ENCODE measurements around the gene ZNF683.

DNA sequence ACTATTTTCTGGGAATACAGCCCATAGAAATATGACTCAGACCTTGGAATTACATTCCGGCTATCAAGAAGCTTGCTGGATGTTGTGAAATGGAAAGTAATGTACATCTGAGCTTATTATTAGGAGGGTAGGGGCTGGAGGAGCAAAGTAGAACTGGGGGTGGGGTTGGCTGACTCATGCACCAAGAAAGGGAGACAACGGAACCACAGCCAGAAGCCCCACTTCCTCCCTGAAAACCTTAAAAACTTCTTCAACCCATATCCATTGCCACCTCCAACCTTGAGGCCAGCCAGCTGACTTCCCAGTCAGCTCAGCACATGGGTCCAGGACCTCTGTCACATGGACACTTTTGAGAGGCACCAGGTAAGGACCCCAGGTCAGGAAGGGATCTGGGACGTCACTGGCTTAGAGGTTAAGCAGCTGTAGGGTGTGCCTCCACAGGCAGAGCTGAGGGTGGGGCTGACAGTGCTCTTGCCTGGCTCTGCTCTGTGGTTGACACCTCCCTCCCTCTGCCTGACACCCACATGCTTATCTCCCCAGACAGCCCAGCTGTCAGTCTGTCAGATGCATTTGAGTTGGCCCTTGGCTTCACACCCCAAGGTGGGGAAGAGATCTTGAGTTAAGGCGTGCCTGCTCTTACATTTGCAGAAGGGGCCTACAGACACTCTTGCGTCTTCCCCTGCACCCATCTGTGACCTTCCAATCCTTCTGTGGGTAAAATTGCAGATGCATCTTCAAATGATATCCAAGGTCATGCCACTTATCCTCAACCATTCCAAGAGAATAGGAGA lies 5.7 kb upstream of the ZNF683 start:
- TF ChIP-seq PRDM10 (tag by site-specific recombination; IDR thresholded peaks at IDR 0.05) (no peak), SCRT2 (tag by site-specific recombination; IDR thresholded peaks at IDR 0.05) (no peak), TCF7L2 (IDR thresholded peaks at IDR 0.05; ENCODE audit: borderline replicate concordance, low read depth, low read length) (no peak), GLI2 (tag by site-specific recombination; IDR thresholded peaks at IDR 0.05; ENCODE audit: borderline replicate concordance, low read depth) (no peak), SP2 (tag by site-specific recombination; IDR thresholded peaks at IDR 0.05) (no peak), ZNF133 (tag by site-specific recombination; IDR thresholded peaks at IDR 0.05) (no peak)
- TF ChIP-seq, protein P1, sequence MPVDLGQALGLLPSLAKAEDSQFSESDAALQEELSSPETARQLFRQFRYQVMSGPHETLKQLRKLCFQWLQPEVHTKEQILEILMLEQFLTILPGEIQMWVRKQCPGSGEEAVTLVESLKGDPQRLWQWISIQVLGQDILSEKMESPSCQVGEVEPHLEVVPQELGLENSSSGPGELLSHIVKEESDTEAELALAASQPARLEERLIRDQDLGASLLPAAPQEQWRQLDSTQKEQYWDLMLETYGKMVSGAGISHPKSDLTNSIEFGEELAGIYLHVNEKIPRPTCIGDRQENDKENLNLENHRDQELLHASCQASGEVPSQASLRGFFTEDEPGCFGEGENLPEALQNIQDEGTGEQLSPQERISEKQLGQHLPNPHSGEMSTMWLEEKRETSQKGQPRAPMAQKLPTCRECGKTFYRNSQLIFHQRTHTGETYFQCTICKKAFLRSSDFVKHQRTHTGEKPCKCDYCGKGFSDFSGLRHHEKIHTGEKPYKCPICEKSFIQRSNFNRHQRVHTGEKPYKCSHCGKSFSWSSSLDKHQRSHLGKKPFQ (tag by site-specific recombination; IDR thresholded peaks at IDR 0.05), result no peak
- TF ChIP-seq, protein P2, sequence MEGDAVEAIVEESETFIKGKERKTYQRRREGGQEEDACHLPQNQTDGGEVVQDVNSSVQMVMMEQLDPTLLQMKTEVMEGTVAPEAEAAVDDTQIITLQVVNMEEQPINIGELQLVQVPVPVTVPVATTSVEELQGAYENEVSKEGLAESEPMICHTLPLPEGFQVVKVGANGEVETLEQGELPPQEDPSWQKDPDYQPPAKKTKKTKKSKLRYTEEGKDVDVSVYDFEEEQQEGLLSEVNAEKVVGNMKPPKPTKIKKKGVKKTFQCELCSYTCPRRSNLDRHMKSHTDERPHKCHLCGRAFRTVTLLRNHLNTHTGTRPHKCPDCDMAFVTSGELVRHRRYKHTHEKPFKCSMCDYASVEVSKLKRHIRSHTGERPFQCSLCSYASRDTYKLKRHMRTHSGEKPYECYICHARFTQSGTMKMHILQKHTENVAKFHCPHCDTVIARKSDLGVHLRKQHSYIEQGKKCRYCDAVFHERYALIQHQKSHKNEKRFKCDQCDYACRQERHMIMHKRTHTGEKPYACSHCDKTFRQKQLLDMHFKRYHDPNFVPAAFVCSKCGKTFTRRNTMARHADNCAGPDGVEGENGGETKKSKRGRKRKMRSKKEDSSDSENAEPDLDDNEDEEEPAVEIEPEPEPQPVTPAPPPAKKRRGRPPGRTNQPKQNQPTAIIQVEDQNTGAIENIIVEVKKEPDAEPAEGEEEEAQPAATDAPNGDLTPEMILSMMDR (tag by site-specific recombination; IDR thresholded peaks at IDR 0.05), result no peak
